GM19099 (cell line): ENCODE measurements around the gene BNIP2.

Experiments
- POLR2A ChIP-seq: IDR thresholded peaks from 3 replicates; pipeline ENCODE4 v1.6.1; 2011; ENCODE audit warnings: low read depth; ENCODE audit not compliant: insufficient read length; ENCODE audit errors: extremely low read depth

BNIP2 gene

DNA sequence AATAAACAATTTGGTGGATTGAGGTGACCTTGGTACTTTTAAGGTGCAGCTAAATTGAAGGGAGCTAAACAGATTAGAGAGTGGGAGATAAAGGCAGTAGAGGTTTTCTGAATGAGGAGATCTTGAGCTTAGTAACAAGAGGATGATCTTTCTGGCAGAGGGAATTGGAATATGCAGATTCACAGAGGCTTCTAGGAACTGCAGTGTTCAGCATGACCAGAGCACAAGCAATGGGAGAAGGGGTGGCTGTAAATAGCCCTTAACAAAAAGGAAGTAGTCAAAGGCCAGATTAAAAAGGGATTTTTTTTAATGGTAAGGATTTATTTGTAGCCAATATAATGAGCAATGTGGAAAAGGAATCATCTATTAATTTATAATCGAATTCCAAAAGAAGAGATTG, 5.7 kb upstream of the BNIP2 start:
- TF ChIP-seq POLR2A, result no peak

DNA sequence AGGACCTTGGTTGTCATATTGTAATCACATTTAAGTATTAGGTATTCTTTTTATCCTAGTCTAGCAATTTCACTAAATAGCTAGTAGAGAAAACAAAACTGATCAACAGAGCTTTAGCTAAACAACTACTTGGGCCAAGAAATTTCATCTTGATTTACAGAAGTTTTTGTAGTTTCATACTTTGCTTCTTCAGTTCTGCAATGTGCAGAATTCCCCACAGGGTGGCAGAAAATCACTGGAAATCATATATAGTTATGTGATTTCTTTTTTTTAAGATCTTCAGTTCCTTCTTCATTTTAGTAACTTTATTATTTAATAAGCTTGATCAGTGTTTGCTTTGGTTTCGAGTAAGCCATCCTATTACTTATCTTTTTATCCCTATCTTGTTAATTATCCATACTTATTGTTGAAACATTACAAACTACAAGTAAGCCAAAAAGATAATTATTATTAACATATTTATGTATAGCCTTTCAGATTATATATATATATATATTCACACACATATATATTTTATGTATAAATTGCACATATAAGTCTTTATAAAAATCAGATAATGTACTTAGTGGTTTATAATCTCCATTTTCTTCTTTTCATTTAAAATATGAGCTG, 2.2 kb upstream of the BNIP2 start:
- TF ChIP-seq POLR2A, result no peak

DNA sequence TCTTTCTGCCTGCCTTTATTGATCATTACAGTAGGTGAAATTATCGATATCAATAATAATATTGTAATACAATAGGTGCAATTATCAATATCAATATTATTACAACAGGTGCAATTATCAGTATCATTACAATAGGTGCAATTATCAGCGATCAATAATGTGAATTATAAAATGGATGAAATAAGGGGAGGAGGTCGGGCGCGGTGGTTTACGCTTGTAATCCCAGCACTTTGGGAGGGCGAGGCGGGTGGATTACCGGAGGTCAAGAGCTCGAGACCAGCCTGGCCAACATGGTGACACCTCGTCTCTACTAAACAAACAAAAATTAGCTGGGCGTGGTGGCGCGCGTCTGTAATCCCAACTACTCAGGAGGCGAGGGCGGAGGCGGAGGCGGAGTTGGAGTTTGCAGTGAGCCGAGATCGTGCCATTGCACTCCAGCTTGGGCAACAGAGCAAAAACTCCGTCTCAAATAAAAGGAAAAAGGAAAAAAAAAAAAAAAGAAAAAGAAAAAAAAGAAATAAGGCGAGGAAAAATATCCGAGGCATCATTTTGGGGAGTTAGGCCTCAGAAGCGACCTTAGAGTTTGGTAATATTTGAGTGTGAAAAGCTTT, 611 bp upstream of the BNIP2 start:
- no peak for TF ChIP-seq POLR2A

DNA sequence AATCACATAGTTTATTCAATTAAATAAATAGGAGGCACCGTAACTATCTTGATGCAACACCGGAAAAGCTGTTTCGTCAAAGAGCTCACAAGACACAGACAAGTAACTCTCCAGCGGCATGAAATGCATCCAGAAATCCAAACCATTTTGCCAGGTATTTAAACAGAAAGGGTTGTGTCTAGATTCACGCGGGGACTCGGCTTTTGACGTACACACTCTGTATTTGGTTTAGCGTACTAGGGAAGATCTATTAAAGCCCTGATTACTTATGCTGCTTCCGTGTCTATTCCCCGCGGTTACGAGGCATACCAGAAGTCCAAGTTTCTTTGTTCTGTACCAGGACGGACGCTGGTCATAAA, 718 bp downstream of the BNIP2 start:
- TF ChIP-seq POLR2A, result no peak

DNA sequence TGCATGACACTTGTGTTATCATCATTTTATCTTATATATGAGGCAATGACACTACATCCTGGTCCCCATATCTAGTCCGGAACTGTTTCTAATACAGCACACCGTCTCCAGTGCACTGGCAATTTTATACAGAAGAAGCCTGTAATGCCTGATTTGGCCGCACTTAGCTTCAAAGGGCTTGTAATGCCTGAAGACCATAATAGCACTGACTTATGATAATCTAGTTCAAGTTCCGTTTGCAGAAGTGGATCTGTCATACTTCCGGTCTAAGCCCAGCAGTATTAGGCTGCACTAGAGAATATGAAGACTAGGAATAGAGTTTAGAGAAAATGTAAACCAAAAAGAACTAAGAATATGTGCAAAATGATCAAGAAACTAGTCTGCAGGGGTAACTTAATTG, 1.3 kb downstream of the BNIP2 start:
- TF ChIP-seq POLR2A, result no peak

DNA sequence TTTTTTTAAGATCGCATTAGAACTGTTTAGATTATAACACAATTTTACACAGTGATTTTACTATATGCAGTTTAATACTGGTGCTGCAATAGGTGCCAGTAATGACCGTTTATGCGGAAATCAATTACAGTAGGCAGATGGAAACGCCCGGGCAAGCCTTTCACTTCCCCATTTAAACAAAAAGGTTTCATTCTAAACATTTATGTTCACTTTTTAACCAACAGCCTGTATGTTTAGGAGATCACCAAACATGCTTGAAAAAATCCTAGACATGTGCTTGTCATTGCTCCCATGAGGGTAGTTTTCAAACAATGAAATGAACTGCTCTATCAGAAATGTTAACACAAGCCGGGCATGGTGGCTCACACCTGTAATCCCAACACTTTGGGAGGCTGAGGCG, 2.7 kb downstream of the BNIP2 start:
- no peak for TF ChIP-seq POLR2A

DNA sequence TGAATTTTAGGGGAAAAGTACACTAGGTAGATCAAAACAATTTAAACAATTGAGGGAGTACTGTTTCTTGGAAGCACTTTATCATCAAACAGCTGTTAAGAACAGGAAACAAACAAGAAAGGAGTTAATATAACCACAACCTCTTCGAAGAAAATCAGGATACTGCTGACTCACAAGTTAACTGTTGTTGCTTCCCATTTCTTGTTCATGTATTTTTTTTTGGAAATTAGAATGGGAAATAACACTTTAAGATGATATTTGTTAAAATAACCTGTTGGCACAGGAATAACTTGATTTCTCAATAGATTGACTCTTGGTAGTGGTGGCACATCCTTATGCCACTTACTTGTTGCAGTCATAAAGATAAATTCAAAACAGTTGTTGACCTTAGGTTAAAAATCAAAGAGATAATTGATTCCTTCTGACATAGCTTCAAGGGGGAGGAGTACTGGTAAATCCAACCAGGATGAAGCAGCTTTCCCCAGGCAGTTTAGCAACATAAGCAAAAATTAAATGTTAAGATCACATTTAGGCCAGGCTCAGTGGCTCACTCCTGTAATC, 3.3 kb downstream of the BNIP2 start:
- no peak for TF ChIP-seq POLR2A

DNA sequence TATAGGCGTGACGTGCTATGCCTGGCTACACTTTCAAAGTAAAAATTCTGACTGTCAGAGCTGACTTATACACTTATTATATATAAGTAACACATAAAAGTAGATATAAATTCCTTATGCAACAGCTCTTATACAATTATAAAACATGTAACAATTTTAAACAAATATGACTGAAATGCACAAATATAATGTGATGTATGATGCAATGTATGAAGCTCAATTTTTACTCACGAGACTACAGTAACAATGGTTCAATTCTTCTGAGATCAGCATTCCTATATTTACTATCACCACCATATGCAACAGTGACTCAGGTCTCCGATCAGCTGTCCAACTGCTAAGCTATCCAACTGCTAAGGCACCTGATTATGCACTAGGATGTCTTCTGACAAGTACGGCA, 8.2 kb downstream of the BNIP2 start:
- TF ChIP-seq POLR2A, result no peak

DNA sequence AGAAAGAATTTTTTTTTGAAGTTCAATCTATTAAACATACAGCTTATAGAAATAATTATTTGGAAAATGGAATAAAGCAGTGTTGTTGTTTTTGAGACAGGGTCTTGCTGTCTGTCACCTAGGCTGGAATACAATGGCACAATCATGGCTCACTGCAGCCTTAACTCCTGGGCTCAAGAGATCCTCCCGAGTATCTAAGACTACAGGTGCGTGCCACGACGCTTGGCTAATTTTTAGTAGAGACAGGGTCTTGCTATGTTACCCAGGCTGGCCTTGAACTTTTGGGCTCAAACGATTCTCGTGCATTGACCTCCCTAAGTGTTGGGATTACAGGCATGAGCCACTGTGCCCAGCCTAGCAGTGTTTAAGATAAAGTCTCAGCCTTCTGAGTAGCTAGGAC, 8.8 kb downstream of the BNIP2 start:
- no peak for TF ChIP-seq POLR2A

DNA sequence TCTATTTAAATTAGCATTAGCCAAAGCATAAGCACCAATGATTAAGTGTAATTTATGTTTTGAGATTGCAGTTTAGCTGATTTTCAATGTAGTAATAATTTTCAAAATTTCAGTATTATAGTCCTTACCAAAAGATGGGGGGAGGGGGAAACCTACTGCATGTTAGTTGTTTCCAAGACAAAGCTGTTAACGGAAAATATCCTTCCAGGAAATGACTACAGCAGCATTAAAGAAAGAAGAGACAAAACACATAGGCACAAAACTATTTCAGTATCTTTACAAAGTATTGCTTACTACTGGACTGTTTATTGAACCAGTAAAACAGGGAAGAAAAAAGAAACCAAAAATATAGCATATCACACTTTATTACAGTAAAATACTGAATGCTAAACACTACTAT, 10.5 kb downstream of the BNIP2 start:
- no peak for TF ChIP-seq POLR2A

DNA sequence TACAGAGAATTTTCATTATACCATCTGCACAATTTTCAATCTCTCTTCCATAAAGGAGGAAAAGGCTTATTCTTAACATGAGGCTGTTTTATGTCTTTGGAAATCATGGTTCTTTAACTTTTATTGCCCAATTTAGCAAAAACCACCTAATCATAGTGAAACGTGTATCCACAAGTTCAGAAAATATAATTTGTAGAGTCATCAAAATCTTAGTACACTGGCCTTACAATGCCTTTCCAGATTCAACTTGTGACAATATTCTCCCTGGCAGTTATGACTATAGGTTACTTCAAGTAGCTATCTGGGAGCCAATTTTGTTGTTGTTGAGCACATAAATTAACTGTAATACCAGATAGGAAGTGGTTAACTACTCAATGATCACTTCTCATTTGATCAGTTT, 10.9 kb downstream of the BNIP2 start:
- no peak for TF ChIP-seq POLR2A

DNA sequence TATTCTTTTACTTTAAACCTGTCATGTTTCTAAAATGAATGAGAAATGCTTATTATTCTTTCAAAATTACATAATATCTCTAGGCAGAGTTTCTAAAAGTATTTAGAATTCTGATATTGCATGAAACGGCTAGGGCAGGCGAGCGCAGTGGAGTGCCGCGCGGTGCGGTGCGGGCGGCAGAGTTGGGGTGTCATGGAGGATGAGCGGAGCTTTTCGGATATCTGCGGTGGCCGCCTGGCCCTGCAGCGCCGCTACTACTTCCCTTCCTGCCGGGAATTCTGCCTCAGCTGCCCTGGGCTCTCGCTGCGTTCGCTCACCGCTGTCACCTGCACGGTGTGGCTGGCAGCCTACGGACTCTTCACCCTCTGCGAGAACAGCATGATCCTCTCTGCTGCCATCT, 12.6 kb downstream of the BNIP2 start:
- no peak for TF ChIP-seq POLR2A

DNA sequence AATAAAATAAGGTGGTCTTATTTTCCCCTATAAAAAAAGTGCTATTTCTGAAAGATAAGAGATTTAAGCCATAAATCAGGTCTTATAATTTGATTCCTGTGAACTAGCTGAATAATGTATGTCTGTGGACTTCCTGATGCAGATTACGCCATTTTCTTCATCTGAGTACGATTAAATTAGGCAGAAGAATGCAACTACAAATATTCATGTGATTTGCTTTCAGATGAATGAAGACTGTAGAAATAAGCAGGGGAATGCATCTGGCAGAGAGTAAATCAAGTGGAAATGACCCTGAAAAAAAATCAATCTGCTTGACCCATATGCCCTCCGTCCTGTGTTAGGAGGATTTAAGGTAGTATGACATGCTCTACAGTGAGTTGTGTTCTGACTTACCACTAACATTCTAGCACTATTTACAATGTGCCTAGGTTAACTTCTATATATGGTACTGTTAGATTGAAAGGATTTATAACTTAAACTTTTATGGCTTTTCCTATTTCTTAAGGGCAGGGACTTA, 14.7 kb downstream of the BNIP2 start:
- TF ChIP-seq POLR2A, result no peak

DNA sequence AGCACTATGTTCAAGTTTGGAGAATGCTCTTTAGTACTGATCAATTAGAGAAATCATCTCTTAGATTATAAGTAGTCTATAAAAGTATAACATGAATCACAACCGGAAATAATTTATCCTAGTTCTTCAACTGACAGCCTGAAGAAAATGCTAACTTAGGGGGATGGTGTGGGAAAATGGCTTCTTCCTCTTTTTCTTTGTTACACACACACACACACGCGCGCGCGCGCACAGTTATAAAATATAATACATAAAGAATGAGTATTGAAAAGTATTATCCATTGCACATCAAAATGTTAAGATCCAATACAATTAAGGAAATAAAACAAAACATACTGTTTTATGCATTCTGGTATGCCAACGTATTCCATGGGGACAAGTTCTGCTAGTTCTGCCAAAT, 20.6 kb downstream of the BNIP2 start:
- TF ChIP-seq POLR2A, result no peak

DNA sequence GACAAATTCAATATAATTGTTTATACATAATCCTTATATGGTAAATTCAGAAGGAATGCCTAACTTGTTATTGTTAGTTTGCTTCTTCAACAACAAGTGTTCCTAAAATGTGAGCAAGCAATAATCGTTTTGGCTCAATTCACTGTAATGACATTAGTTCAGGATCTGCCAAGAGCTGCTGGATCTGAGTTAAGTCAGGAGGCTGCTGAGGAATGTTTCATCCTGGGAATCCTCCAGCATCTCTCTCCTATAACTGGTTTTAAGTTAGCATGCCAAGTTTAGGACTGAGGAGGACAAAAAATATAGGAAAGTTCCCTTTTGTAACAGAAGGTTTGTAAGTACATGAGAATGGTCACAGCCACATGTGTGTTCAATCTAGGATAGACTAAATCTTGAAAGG, 26.9 kb downstream of the BNIP2 start:
- no peak for TF ChIP-seq POLR2A

DNA sequence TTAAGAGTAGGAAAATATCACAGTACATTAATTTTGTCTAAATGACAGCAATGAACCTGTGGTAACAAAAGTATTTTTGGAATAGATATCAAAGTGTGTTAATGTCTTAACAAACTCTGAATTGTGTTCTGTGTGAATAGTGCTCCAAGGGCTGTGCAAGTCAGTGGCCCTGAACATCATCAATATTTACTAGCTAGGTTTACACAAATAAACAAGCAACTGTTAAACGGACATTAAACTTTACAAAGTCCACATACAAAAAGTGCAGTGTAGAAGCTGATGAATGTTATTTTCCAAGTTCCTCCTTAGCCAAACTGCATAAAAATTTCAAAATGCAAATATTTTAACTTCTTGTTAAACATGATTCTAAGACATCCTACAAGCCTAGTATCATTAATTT, 29.8 kb downstream of the BNIP2 start:
- TF ChIP-seq POLR2A, result no peak
